Liver (tissue), 9 donors: ENCODE data around the gene BCL2L11. TPM values are rescaled to one million over a fixed set of nuclear protein-coding genes. Genes with fewer than 3 reads are reported as not detected.
"Not testable (repeated sequence)": the region's sequence is repeated elsewhere in the genome, so short reads cannot be mapped to it uniquely, and the experiment has no call there.

Source experiments
- DNase-seq: peaks from one replicate; pipeline ENCODE4 v3.0.0-alpha.2; 2017; ENCODE audit warnings: low spot score
- H3K27ac ChIP-seq, 2 donors: one replicate each; pipeline ENCODE4 v1.7.0; 2013; ENCODE audit warnings: inconsistent platforms in 2 of 2, low read length in 2 of 2, control low read depth in 1 of 2, low read depth in 1 of 2, mild to moderate bottlenecking in 1 of 2
- H3K27me3 ChIP-seq, 4 donors: one replicate each; pipeline versions ENCODE4 v1.6.1 to v1.7.0; 2013; ENCODE audit warnings: low read length in 3 of 4, inconsistent platforms in 1 of 4, mild to moderate bottlenecking in 1 of 4, moderate library complexity in 1 of 4; ENCODE audit not compliant: control insufficient read depth in 4 of 4, insufficient read depth in 4 of 4
- H3K36me3 ChIP-seq, 4 donors: one replicate each; pipeline versions ENCODE4 v1.6.1 to v1.7.0; 2013; ENCODE audit warnings: low read length in 3 of 4, mild to moderate bottlenecking in 3 of 4, low read depth in 1 of 4, moderate library complexity in 1 of 4; ENCODE audit not compliant: control insufficient read depth in 4 of 4, insufficient read depth in 3 of 4
- H3K4me1 ChIP-seq, 4 donors: one replicate each; pipeline versions ENCODE4 v1.6.1 to v1.7.0; 2013; ENCODE audit warnings: low read length in 3 of 4, mild to moderate bottlenecking in 3 of 4, moderate library complexity in 1 of 4; ENCODE audit not compliant: control insufficient read depth in 4 of 4, insufficient read depth in 4 of 4
- H3K4me3 ChIP-seq, 3 donors: one replicate each; pipeline versions ENCODE4 v1.6.1 to v1.7.0; 2013; ENCODE audit warnings: low read length in 3 of 3, control low read depth in 1 of 3, low read depth in 1 of 3, mild to moderate bottlenecking in 1 of 3
- H3K9ac ChIP-seq, 2 donors: one replicate each; pipeline ENCODE4 v1.7.0; 2013; ENCODE audit warnings: low read length in 2 of 2, mild to moderate bottlenecking in 2 of 2, moderate library complexity in 2 of 2, control low read depth in 1 of 2, low read depth in 1 of 2
- H3K9me3 ChIP-seq, 4 donors: one replicate each; pipeline versions ENCODE4 v1.6.1 to v1.7.0; 2013; ENCODE audit warnings: low read length in 3 of 4; ENCODE audit not compliant: control insufficient read depth in 4 of 4
- EGR1 ChIP-seq, 2 donors: IDR thresholded peaks; 2 replicates each; pipeline ENCODE4 v1.6.1; 2016 to 2018; ENCODE audit warnings: antibody characterized with exemption in 2 of 2, low read depth in 2 of 2
- FOXA1 ChIP-seq: IDR thresholded peaks from 2 replicates; pipeline ENCODE4 v1.6.1; 2016; ENCODE audit warnings: antibody characterized with exemption
- FOXA2 ChIP-seq: IDR thresholded peaks from 2 replicates; pipeline ENCODE4 v1.6.1; 2016; ENCODE audit warnings: antibody characterized with exemption
- GABPA ChIP-seq, 2 donors: IDR thresholded peaks in 1 of 2; conservative IDR thresholded peaks in 1 of 2; 2 replicates each; pipeline ENCODE4 v1.6.1; 2016; ENCODE audit warnings: antibody characterized with exemption in 2 of 2, mild to moderate bottlenecking in 1 of 2, moderate library complexity in 1 of 2
- HNF4A ChIP-seq, 2 donors: conservative IDR thresholded peaks; 2 replicates each; pipeline ENCODE4 v1.6.1; 2016; ENCODE audit warnings: antibody characterized with exemption in 2 of 2, mild to moderate bottlenecking in 2 of 2
- HNF4G ChIP-seq: IDR thresholded peaks from 2 replicates; pipeline ENCODE4 v1.6.1; 2016; ENCODE audit warnings: antibody characterized with exemption
- JUND ChIP-seq, 2 donors: IDR thresholded peaks; 2 replicates each; pipeline ENCODE4 v1.6.1; 2016; ENCODE audit warnings: antibody characterized with exemption in 2 of 2
- NR2F2 ChIP-seq: IDR thresholded peaks from 2 replicates; pipeline ENCODE4 v1.6.1; 2016; ENCODE audit warnings: antibody characterized with exemption
- RAD21 ChIP-seq, 2 donors: IDR thresholded peaks; 2 replicates each; pipeline ENCODE4 v1.6.1; 2016; ENCODE audit warnings: antibody characterized with exemption in 2 of 2, mild to moderate bottlenecking in 2 of 2
- RXRA ChIP-seq, 2 donors: IDR thresholded peaks; 2 replicates each; pipeline ENCODE4 v1.6.1; 2017 to 2018; ENCODE audit warnings: antibody characterized with exemption in 2 of 2, mild to moderate bottlenecking in 1 of 2
- SP1 ChIP-seq: IDR thresholded peaks from 2 replicates; pipeline ENCODE4 v1.6.1; 2018; ENCODE audit warnings: antibody characterized with exemption, mild to moderate bottlenecking
- TAF1 ChIP-seq: conservative IDR thresholded peaks from 2 replicates; pipeline ENCODE4 v1.6.1; 2016; ENCODE audit warnings: antibody characterized with exemption, mild to moderate bottlenecking
- YY1 ChIP-seq: IDR thresholded peaks from 2 replicates; pipeline ENCODE4 v1.6.1; 2016; ENCODE audit warnings: antibody characterized with exemption, mild to moderate bottlenecking
- WGBS: extraction: QIAGEN DNeasy Blood & Tissue Kit; methylation state at CpG from one replicate; pipeline ENCODE4 v1.1.7; 2013; 5-methylcytosine and 5-hydroxymethylcytosine counted together
- polyA plus RNA-seq, 2 donors: library from polyadenylated mRNA; stranded (reverse) in 1 of 2; unstranded in 1 of 2; fragments of 200-250 nt in 1 of 2; fragments of >200 nt in 1 of 2; fragmentation: Nextera tagmentation in 1 of 2; extraction: Ambion mirVana in 1 of 2; gene quantifications; one replicate each; pipeline versions ENCODE4 v1.2.1 to v1.2.3, GENCODE V29; 2013 to 2015
- total RNA-seq, 2 donors: library from RNA; depleted of rRNA; stranded (reverse); fragments of >200 nt; gene quantifications; one replicate each; pipeline ENCODE4 v1.2.3, GENCODE V29; 2014
- TF ChIP-seq, protein P1 (sequence below): IDR thresholded peaks from 2 replicates; pipeline ENCODE4 v1.6.1; 2016; ENCODE audit warnings: antibody characterized with exemption
- TF ChIP-seq, protein P2 (sequence below): IDR thresholded peaks from 2 replicates; pipeline ENCODE4 v1.6.1; 2016; ENCODE audit warnings: antibody characterized with exemption
- TF ChIP-seq, protein P3 (sequence below): IDR thresholded peaks from 2 replicates; pipeline ENCODE4 v1.6.1; 2016; ENCODE audit warnings: antibody characterized with exemption
- TF ChIP-seq, protein P4 (sequence below): IDR thresholded peaks from 2 replicates; pipeline ENCODE4 v1.6.1; 2016; ENCODE audit warnings: antibody characterized with exemption, mild to moderate bottlenecking
- TF ChIP-seq, protein P5 (sequence below): fragments of 150-350 bp; IDR thresholded peaks from 2 replicates; pipeline ENCODE4 v1.5.1; 2017; ENCODE audit warnings: improper control_type of control experiment, low read depth, low read length; ENCODE audit not compliant: missing input control
- donor health status: healthy.
- donor health status: healthy.
- donor health status: healthy.
- donor health status: healthy.
- donor health status: healthy.

The BCL2L11 gene
- total and polyA plus RNA-seq, 4 donors: 5.0 to 19.5 (median 12.2) TPM

DNA sequence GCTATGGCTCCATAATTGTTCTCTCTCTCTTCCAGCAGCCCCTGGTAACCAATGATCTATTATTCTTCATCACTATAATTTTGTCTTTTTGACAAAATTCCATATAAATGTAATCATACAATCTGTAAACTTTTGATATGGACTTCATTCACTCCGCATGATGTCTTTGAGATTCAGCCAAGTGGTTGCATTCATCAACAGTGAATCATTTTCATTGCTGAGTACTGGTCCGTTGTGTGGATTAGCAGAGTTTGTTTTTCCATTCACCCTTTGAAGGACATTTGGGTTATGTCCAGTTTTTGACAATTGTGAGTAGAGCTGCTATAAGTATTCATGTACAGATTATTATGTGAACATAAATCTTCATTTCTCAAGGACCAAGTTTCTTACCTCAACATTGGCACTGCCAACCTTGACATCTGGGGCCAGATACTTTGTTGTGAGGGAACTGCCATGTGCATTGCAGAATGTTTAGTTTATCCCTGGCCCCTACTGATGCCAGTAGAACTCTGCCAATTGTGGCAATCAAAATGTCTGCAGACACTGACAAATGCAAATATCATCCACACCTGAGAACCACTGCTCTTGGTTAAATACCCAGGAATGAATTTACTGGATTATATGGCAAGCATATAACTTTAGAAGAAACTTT is 48.4 kb upstream of the BCL2L11 start:
- WGBS: 66% methylated on average over 2 of the region's 2 CpGs
- no peak for TF ChIP-seq HNF4G
- no peak for TF ChIP-seq HNF4A (conservative IDR thresholded peaks at IDR 0.05)
- TF ChIP-seq, protein P1, sequence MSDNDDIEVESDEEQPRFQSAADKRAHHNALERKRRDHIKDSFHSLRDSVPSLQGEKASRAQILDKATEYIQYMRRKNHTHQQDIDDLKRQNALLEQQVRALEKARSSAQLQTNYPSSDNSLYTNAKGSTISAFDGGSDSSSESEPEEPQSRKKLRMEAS: no peak
- TF ChIP-seq GABPA (IDR thresholded peaks at IDR 0.05 in 1 of 2, conservative IDR thresholded peaks at IDR 0.05 in 1 of 2): no peak
- no peak for TF ChIP-seq FOXA1
- TF ChIP-seq RXRA (IDR thresholded peaks at IDR 0.05): no peak
- TF ChIP-seq YY1: no peak
- TF ChIP-seq FOXA2: no peak
- no peak for TF ChIP-seq SP1
- no peak for TF ChIP-seq TAF1
- TF ChIP-seq, protein P2, sequence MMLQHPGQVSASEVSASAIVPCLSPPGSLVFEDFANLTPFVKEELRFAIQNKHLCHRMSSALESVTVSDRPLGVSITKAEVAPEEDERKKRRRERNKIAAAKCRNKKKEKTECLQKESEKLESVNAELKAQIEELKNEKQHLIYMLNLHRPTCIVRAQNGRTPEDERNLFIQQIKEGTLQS: no peak
- TF ChIP-seq, protein P3, sequence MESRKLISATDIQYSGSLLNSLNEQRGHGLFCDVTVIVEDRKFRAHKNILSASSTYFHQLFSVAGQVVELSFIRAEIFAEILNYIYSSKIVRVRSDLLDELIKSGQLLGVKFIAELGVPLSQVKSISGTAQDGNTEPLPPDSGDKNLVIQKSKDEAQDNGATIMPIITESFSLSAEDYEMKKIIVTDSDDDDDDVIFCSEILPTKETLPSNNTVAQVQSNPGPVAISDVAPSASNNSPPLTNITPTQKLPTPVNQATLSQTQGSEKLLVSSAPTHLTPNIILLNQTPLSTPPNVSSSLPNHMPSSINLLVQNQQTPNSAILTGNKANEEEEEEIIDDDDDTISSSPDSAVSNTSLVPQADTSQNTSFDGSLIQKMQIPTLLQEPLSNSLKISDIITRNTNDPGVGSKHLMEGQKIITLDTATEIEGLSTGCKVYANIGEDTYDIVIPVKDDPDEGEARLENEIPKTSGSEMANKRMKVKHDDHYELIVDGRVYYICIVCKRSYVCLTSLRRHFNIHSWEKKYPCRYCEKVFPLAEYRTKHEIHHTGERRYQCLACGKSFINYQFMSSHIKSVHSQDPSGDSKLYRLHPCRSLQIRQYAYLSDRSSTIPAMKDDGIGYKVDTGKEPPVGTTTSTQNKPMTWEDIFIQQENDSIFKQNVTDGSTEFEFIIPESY: no peak
- TF ChIP-seq, protein P4, sequence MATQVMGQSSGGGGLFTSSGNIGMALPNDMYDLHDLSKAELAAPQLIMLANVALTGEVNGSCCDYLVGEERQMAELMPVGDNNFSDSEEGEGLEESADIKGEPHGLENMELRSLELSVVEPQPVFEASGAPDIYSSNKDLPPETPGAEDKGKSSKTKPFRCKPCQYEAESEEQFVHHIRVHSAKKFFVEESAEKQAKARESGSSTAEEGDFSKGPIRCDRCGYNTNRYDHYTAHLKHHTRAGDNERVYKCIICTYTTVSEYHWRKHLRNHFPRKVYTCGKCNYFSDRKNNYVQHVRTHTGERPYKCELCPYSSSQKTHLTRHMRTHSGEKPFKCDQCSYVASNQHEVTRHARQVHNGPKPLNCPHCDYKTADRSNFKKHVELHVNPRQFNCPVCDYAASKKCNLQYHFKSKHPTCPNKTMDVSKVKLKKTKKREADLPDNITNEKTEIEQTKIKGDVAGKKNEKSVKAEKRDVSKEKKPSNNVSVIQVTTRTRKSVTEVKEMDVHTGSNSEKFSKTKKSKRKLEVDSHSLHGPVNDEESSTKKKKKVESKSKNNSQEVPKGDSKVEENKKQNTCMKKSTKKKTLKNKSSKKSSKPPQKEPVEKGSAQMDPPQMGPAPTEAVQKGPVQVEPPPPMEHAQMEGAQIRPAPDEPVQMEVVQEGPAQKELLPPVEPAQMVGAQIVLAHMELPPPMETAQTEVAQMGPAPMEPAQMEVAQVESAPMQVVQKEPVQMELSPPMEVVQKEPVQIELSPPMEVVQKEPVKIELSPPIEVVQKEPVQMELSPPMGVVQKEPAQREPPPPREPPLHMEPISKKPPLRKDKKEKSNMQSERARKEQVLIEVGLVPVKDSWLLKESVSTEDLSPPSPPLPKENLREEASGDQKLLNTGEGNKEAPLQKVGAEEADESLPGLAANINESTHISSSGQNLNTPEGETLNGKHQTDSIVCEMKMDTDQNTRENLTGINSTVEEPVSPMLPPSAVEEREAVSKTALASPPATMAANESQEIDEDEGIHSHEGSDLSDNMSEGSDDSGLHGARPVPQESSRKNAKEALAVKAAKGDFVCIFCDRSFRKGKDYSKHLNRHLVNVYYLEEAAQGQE: no peak
- TF ChIP-seq RAD21 (IDR thresholded peaks at IDR 0.05): no peak
- no peak for TF ChIP-seq NR2F2
- TF ChIP-seq, protein P5, sequence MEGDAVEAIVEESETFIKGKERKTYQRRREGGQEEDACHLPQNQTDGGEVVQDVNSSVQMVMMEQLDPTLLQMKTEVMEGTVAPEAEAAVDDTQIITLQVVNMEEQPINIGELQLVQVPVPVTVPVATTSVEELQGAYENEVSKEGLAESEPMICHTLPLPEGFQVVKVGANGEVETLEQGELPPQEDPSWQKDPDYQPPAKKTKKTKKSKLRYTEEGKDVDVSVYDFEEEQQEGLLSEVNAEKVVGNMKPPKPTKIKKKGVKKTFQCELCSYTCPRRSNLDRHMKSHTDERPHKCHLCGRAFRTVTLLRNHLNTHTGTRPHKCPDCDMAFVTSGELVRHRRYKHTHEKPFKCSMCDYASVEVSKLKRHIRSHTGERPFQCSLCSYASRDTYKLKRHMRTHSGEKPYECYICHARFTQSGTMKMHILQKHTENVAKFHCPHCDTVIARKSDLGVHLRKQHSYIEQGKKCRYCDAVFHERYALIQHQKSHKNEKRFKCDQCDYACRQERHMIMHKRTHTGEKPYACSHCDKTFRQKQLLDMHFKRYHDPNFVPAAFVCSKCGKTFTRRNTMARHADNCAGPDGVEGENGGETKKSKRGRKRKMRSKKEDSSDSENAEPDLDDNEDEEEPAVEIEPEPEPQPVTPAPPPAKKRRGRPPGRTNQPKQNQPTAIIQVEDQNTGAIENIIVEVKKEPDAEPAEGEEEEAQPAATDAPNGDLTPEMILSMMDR: no peak
- TF ChIP-seq EGR1 (IDR thresholded peaks at IDR 0.05; ENCODE audit: low read depth in 2 of 2): no peak
- TF ChIP-seq JUND (IDR thresholded peaks at IDR 0.05): no peak
- H3K27ac ChIP-seq: no peak overlapping the region
- no peak overlapping the region for H3K4me3 ChIP-seq
- H3K4me1 ChIP-seq: no peaks in the 10 kb centered on the region
- no peaks in the 10 kb centered on the region for H3K36me3 ChIP-seq
- peaks cover 0 to 9% (median 3%) of the 10 kb centered on the region in 4 donors for H3K9me3 ChIP-seq
- no peak overlapping the region for H3K9ac ChIP-seq
- no peaks in the 10 kb centered on the region for H3K27me3 ChIP-seq
- no peak for DNase-seq

DNA sequence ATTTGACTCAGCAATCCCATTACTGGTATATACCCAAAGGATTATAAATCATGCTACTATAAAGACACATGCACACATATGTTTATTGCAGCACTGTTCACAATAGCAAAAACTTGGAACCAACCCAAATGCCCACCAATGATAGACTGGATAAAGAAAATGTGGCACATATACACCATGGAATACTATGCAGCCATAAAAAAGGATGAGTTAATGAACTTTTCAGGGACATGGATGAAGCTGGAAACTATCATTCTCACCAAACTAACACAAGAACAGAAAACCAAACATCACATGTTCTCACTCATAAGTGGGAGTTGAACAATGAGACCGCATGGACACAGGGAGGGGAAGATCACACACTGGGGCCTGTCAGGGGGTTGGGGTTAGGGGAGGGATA is 38.1 kb upstream of the BCL2L11 start:
- H3K4me1 ChIP-seq, DNase-seq, H3K4me3 ChIP-seq, H3K36me3 ChIP-seq, H3K27ac ChIP-seq, H3K27me3 ChIP-seq, H3K9ac ChIP-seq, H3K9me3 ChIP-seq: not testable (repeated sequence)
- WGBS: 0% methylated on average over 1 of the region's 1 CpG
